K562 (cell line): ENCODE data around the gene UNC119B. TPM values are rescaled to one million over a fixed set of nuclear protein-coding genes. Genes with fewer than 3 reads are reported as not detected.

Experiments
- ATAC-seq: fragments of 200-7000 bp; cut with Tn5 transposase; 3 replicates; pipeline ENCODE4 v1.9.1; 2020; ENCODE audit warnings: moderate library complexity
- BruUV-seq: library from RNA; stranded (reverse); fragments of 400-500 nt; replicated peaks from 2 replicates; lab custom pipeline; 2021; lab: Mats Ljungman, UMichigan
- CTCF ChIA-PET: fragments of 300-600 bp; formaldehyde crosslinking; extraction: SDS; loops from one replicate; lab custom pipeline; 2021; ENCODE audit warnings: low intra/inter-chr PET ratio; lab: Yijun Ruan, JAX
- POLR2A ChIA-PET: fragments of 300-600, 350-650 bp; sonication (Branson Sonifier 250); formaldehyde crosslinking; extraction: SDS; loops from one replicate; lab custom pipeline; 2021; ENCODE audit warnings: antibody characterized with exemption, inconsistent platforms; lab: Yijun Ruan, JAX
- DNase-seq, 4 experiments: peaks; one replicate each; pipeline versions ENCODE4 v3.0.0 to v3.0.0-alpha.2; 2011 to 2018; ENCODE audit warnings: low spot score in 3 of 4, mixed read lengths in 3 of 4; ENCODE audit errors: extremely low read depth in 1 of 4
- FAIRE-seq: peaks from 2 replicates; lab custom pipeline; 2011; peaks lifted over from hg19 to GRCh38; lab: Jason Lieb, UNC
- H2AFZ ChIP-seq: 2 replicates; pipeline ENCODE4 v1.6.0; 2011; ENCODE audit warnings: low read depth, low read length, control low read depth, inconsistent platforms
- H3K27ac ChIP-seq: fragments of 200-600 bp; 3 replicates; pipeline ENCODE4 v1.8.0; 2011; ENCODE audit warnings: low read depth, mild to moderate bottlenecking, control low read depth, inconsistent platforms, low read length, moderate library complexity, mixed read lengths; ENCODE audit errors: extremely low read depth
- H3K27me3 ChIP-seq, 2 experiments: fragments of 300-600 bp in 1 of 2; 2 replicates in 1 of 2; 3 replicates in 1 of 2; pipeline versions ENCODE4 v1.6.0 to v1.8.0; 2011; ENCODE audit warnings: inconsistent platforms in 2 of 2, low read length in 2 of 2, mild to moderate bottlenecking in 1 of 2, mixed read lengths in 1 of 2, moderate library complexity in 1 of 2; ENCODE audit not compliant: control insufficient read depth in 2 of 2, insufficient read depth in 2 of 2
- H3K36me3 ChIP-seq: fragments of 300-600 bp; 3 replicates; pipeline ENCODE4 v1.8.0; 2011; ENCODE audit warnings: mild to moderate bottlenecking, low read length, inconsistent platforms; ENCODE audit not compliant: control insufficient read depth, insufficient read depth
- H3K4me1 ChIP-seq, 2 experiments: fragments of 200-600 bp in 1 of 2; replicated peaks in 1 of 2; 2 replicates in 1 of 2; 3 replicates in 1 of 2; pipeline versions ENCODE4 v1.5.1 to v1.8.0; 2011; ENCODE audit warnings: inconsistent platforms in 2 of 2, low read length in 2 of 2, mild to moderate bottlenecking in 1 of 2, mixed read lengths in 1 of 2, moderate library complexity in 1 of 2; ENCODE audit not compliant: control insufficient read depth in 2 of 2, insufficient read depth in 2 of 2
- H3K4me2 ChIP-seq: 2 replicates; pipeline ENCODE4 v1.6.1; 2011; ENCODE audit warnings: low read length, control low read depth, inconsistent platforms, mixed read lengths; ENCODE audit not compliant: insufficient read depth
- H3K4me3 ChIP-seq: fragments of 200-600 bp; sonication (generic), shearing (Covaris generic); 2 replicates; pipeline ENCODE4 v1.5.1; 2016; ENCODE audit warnings: control low read depth, inconsistent platforms
- H3K79me2 ChIP-seq: fragments of 200-600 bp; 3 replicates; pipeline ENCODE4 v1.8.0; 2011; ENCODE audit warnings: low read length, inconsistent platforms; ENCODE audit not compliant: control insufficient read depth, insufficient read depth
- H3K9ac ChIP-seq, 2 experiments: 2 replicates each; pipeline versions ENCODE4 v1.6.0 to v1.6.1; 2011; ENCODE audit warnings: low read depth in 2 of 2, low read length in 2 of 2, control low read depth in 1 of 2, inconsistent platforms in 1 of 2, mild to moderate bottlenecking in 1 of 2, mixed read lengths in 1 of 2; ENCODE audit not compliant: insufficient read depth in 1 of 2
- H3K9me1 ChIP-seq: one replicate; pipeline ENCODE4 v1.6.0; 2011; ENCODE audit warnings: inconsistent platforms, mild to moderate bottlenecking, low read length, moderate library complexity; ENCODE audit not compliant: control insufficient read depth, insufficient read depth
- H3K9me3 ChIP-seq: replicated peaks from 2 replicates; pipeline ENCODE4 v1.5.1; 2011; ENCODE audit warnings: low read depth, low read length, inconsistent platforms; ENCODE audit not compliant: control insufficient read depth, insufficient read depth
- H4K20me1 ChIP-seq: replicated peaks from 2 replicates; pipeline ENCODE4 v1.6.1; 2011; ENCODE audit warnings: low read length, inconsistent platforms, mixed read lengths; ENCODE audit not compliant: control insufficient read depth, insufficient read depth
- FUS ChIP-seq: fragments of 200-400 bp; formaldehyde crosslinking; optimal IDR thresholded peaks from 2 replicates; pipeline ENCODE3; 2017; ENCODE audit warnings: low read depth, low read length
- GATAD2A ChIP-seq: fragments of 450-650 bp; IDR thresholded peaks from 2 replicates; pipeline ENCODE4 v1.6.1; 2017
- KLF6 ChIP-seq: fragments of 250-450 bp; sonication (Bioruptor Pico); IDR thresholded peaks from 2 replicates; pipeline ENCODE4 v1.4.0; 2020; ENCODE audit warnings: mild to moderate bottlenecking, moderate library complexity, borderline replicate concordance
- SMARCC2 ChIP-seq: fragments of 450-650 bp; IDR thresholded peaks from 2 replicates; pipeline ENCODE4 v1.6.1; 2017; ENCODE audit warnings: antibody characterized with exemption, moderate library complexity, mild to moderate bottlenecking, low read depth
- STAT5A ChIP-seq: IDR thresholded peaks from 2 replicates; pipeline ENCODE4 v1.6.1; 2012; ENCODE audit warnings: low read length, inconsistent platforms, borderline replicate concordance
- U2AF2 ChIP-seq: fragments of 200-400 bp; formaldehyde crosslinking; optimal IDR thresholded peaks from 2 replicates; pipeline ENCODE3; 2017; ENCODE audit warnings: low read depth, mild to moderate bottlenecking, low read length
- ZKSCAN8 ChIP-seq: fragments of 200-800 bp; sonication (Bioruptor generic); IDR thresholded peaks from 2 replicates; pipeline ENCODE4 v1.6.1; 2016; ENCODE audit warnings: missing genetic modification characterization, missing compliant biosample characterization
- ZNF785 ChIP-seq: fragments of 250-450 bp; sonication (Bioruptor Pico); IDR thresholded peaks from 2 replicates; pipeline ENCODE4 v1.4.0; 2020; ENCODE audit warnings: mild to moderate bottlenecking
- WGBS: fragments of 100-300 bp; shearing (Covaris generic); methylation state at CpG from one replicate; pipeline ENCODE4 v1.1.6; 2016; ENCODE audit warnings: low coverage, mixed read lengths; ENCODE audit not compliant: insufficient coverage; ENCODE audit errors: missing lambda C conversion rate; 5-methylcytosine and 5-hydroxymethylcytosine counted together
- in situ Hi-C: fragments of 300-500 bp; cut with MboI; formaldehyde crosslinking; loops from 4 replicates; pipeline ENCODE4 v1.15.0; 2018; ENCODE audit warnings: inconsistent platforms, mixed read lengths
- intact Hi-C: fragments of 100-400 bp; cut with micrococcal nuclease; formaldehyde crosslinking; loops from 2 replicates; pipeline ENCODE4 v1.14.2; 2022
- polyA plus RNA-seq, 8 experiments: library from polyadenylated mRNA; depleted of rRNA in 4 of 8; stranded (reverse) in 5 of 8; unstranded in 3 of 8; fragments of >200 nt; fragmentation: Nextera tagmentation in 2 of 8; fragmentation: Illumina TruSeq in 1 of 8; extraction: Ambion mirVana in 2 of 8; extraction: Trizol in 1 of 8; gene quantifications; 2 replicates each; pipeline versions ENCODE4 v1.2.1 to v1.2.3, GENCODE V29; 2011 to 2014; ENCODE audit warnings: inconsistent platforms in 1 of 8, missing spikeins in 1 of 8
- total RNA-seq, 7 experiments: library from RNA; depleted of rRNA in 6 of 7; stranded (reverse); fragments of >200 nt in 6 of 7; fragmentation: Illumina TruSeq in 2 of 7; extraction: Trizol in 2 of 7; gene quantifications; 2 replicates each; pipeline versions ENCODE4 v1.2.1 to v1.2.3, GENCODE V29; 2011 to 2021; ENCODE audit warnings: low replicate concordance in 1 of 7
- TF ChIP-seq, protein P1 (sequence below): fragments of 450-650 bp; formaldehyde crosslinking; IDR thresholded peaks from 2 replicates; pipeline ENCODE4 v1.4.0; 2022; ENCODE audit warnings: mild to moderate bottlenecking, moderate library complexity
- TF ChIP-seq, protein P2 (sequence below): fragments of 200-800 bp; sonication (Bioruptor generic); IDR thresholded peaks from 2 replicates; pipeline ENCODE4 v1.6.1; 2017; ENCODE audit warnings: missing genetic modification characterization, missing compliant biosample characterization

The UNC119B gene
- total and polyA plus RNA-seq, 9 of the 15 experiments (the other 6 are each of a cell fraction or from before 2014, with no cell fraction given) = 4.0 to 34.5 (median 15.1) TPM

DNA sequence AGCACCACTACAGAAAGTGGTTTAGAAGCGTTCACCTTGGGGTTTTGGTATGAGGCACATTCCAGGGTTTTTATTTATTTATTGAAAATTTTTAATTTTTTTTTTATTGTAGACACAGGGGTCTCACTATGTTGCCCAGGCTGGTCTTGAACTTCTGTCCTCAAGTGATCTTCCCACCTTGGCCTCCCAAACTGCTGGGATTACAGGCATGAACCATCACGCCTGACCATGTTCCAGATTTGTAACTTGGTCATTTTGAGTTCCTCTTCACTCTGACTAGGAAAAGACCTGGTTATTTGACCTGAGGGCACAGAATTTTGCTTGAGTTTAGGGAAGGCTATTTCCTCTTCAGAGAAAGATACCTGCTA lies 20.2 kb upstream of the UNC119B start:
- ATAC-seq = no peak
- Histone ChIP-seq H3K36me3 (peaks cover 44% of the 10 kb centered on the region), H3K79me2 (peaks cover 65% of the 10 kb centered on the region), H4K20me1 (peaks cover 19% of the 10 kb centered on the region), H2AFZ (no peak overlapping the region), H3K9me3 (no peaks in the 10 kb centered on the region), H3K9me1 (no peaks in the 10 kb centered on the region), H3K4me1 (peaks cover 17 to 19% of the 10 kb centered on the region in 2 experiments; a peak in 3 of 5 replicates), H3K4me2 (no peak overlapping the region), H3K27ac (no peak overlapping the region), H3K27me3 (no peaks in the 10 kb centered on the region), H3K9ac (no peak overlapping the region), H3K4me3 (no peak overlapping the region)
- in situ Hi-C loops = no loop called here
- 87% methylated on average over 2 of the region's 2 CpGs for WGBS
- intact Hi-C loops = no loop called here
- DNase-seq = no peak
- FAIRE-seq = no peak
- TF ChIP-seq ZNF785 (CRISPR knock-in tag) (no peak), FUS (no peak), STAT5A (no peak), KLF6 (CRISPR knock-in tag) (no peak), U2AF2 (no peak), SMARCC2 (no peak), GATAD2A (no peak), ZKSCAN8 (no peak)
- TF ChIP-seq, protein P1, sequence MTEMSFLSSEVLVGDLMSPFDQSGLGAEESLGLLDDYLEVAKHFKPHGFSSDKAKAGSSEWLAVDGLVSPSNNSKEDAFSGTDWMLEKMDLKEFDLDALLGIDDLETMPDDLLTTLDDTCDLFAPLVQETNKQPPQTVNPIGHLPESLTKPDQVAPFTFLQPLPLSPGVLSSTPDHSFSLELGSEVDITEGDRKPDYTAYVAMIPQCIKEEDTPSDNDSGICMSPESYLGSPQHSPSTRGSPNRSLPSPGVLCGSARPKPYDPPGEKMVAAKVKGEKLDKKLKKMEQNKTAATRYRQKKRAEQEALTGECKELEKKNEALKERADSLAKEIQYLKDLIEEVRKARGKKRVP (CRISPR knock-in tag) = no peak
- TF ChIP-seq, protein P2, sequence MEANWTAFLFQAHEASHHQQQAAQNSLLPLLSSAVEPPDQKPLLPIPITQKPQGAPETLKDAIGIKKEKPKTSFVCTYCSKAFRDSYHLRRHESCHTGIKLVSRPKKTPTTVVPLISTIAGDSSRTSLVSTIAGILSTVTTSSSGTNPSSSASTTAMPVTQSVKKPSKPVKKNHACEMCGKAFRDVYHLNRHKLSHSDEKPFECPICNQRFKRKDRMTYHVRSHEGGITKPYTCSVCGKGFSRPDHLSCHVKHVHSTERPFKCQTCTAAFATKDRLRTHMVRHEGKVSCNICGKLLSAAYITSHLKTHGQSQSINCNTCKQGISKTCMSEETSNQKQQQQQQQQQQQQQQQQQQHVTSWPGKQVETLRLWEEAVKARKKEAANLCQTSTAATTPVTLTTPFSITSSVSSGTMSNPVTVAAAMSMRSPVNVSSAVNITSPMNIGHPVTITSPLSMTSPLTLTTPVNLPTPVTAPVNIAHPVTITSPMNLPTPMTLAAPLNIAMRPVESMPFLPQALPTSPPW (CRISPR knock-in tag) = no peak
- no TSS peak for BruUV-seq
- CTCF ChIA-PET = no interaction called here
- POLR2A ChIA-PET = interaction anchor here (0.8 to 3.3 kb wide), 3 partner anchors 8 to 16 kb away, joined by 3 to 10 read pairs (median 6); no protein-coding TSS in a partner anchor
